HepG2 (cell line): Measurements from ENCODE around the gene RRAD. TPM values are rescaled to one million over a fixed set of nuclear protein-coding genes. Genes with fewer than 3 reads are reported as not detected.

ENCODE experiments used
- CEBPB ChIP-seq: IDR thresholded peaks from 2 replicates; pipeline ENCODE4 v1.6.1; 2011; ENCODE audit warnings: low read depth, low read length, improper control_type of control experiment, borderline replicate concordance
- GATAD1 ChIP-seq: IDR thresholded peaks from 2 replicates; pipeline ENCODE4 v1.6.1; 2016; ENCODE audit warnings: missing genetic modification reagents, missing compliant biosample characterization
- MXD3 ChIP-seq: IDR thresholded peaks from 2 replicates; pipeline ENCODE4 v1.6.1; 2016; ENCODE audit warnings: mild to moderate bottlenecking, missing biosample characterization, missing genetic modification reagents
- NCOA2 ChIP-seq: sonication (generic); formaldehyde crosslinking; IDR thresholded peaks from 2 replicates; pipeline ENCODE4 v1.8.0; 2022; ENCODE audit warnings: inconsistent platforms
- NFAT5 ChIP-seq: sonication (generic); formaldehyde crosslinking; IDR thresholded peaks from 2 replicates; pipeline ENCODE4 v1.4.0; 2020; ENCODE audit warnings: missing genetic modification reagents
- NR2F2 ChIP-seq: IDR thresholded peaks from 2 replicates; pipeline ENCODE4 v1.6.1; 2012; ENCODE audit warnings: low read depth, inconsistent platforms, borderline replicate concordance
- THAP9 ChIP-seq: sonication (generic); formaldehyde crosslinking; IDR thresholded peaks from 2 replicates; pipeline ENCODE4; 2020; ENCODE audit warnings: missing genetic modification reagents, mild to moderate bottlenecking, borderline replicate concordance
- ZNF362 ChIP-seq: sonication (generic); formaldehyde crosslinking; IDR thresholded peaks from 2 replicates; pipeline ENCODE4 v1.4.0; 2020; ENCODE audit warnings: missing genetic modification reagents, mild to moderate bottlenecking, borderline replicate concordance
- polyA plus RNA-seq, 8 experiments: library from polyadenylated mRNA; depleted of rRNA in 3 of 8; stranded (reverse) in 7 of 8; unstranded in 1 of 8; fragments of >200 nt; fragmentation: Illumina TruSeq in 4 of 8; extraction: Trizol in 4 of 8; gene quantifications; 2 replicates each; pipeline versions ENCODE4 v1.2.1 to v1.2.3, GENCODE V29; 2011 to 2016; ENCODE audit warnings: low read depth in 4 of 8, missing spikeins in 1 of 8, mixed read lengths in 1 of 8; ENCODE audit not compliant: insufficient read depth in 1 of 8
- total RNA-seq, 5 experiments: library from RNA; depleted of rRNA; stranded (reverse); fragments of >200 nt; fragmentation: Illumina TruSeq; extraction: Trizol; gene quantifications; 2 replicates each; pipeline ENCODE4 v1.2.3, GENCODE V29; 2016; ENCODE audit warnings: low read depth in 1 of 5

RRAD gene
- total and polyA plus RNA-seq, 2 of the 13 experiments (the other 11 are each of a cell fraction or from before 2014, with no cell fraction given), result 0.80 to 1.1 TPM

- TF ChIP-seq NFAT5 (CRISPR knock-in tag), result no peak
- no peak for TF ChIP-seq MXD3 (CRISPR knock-in tag)
- no peak for TF ChIP-seq GATAD1
- TF ChIP-seq CEBPB, result no peak
- TF ChIP-seq NCOA2 (CRISPR knock-in tag), result no peak
- no peak for TF ChIP-seq THAP9 (CRISPR knock-in tag)
- TF ChIP-seq ZNF362 (CRISPR knock-in tag), result no peak
- TF ChIP-seq NR2F2, result no peak
Observed at GRCh38 chr16:66960270-66960669, 34.9 kb upstream of the RRAD start (continued).
